Hepatocyte (in vitro differentiated cells): ENCODE measurements around the gene MOV10L1. TPM values are rescaled to one million over a fixed set of nuclear protein-coding genes. Genes with fewer than 3 reads are reported as not detected.
"Not testable (repeated sequence)": the region's sequence is repeated elsewhere in the genome, so short reads cannot be mapped to it uniquely, and the experiment has no call there.

ENCODE experiments used
- DNase-seq: peaks from one replicate; pipeline ENCODE4 v3.0.0-alpha.2; 2016; ENCODE audit warnings: low spot score
- H2AFZ ChIP-seq: fragments of 200-600 bp; sonication (generic); 2 replicates; pipeline ENCODE4 v1.6.0; 2016; ENCODE audit warnings: antibody characterized with exemption, mild to moderate bottlenecking
- H3K27ac ChIP-seq: fragments of 200-600 bp; sonication (generic); 2 replicates; pipeline ENCODE4 v1.5.1; 2016; ENCODE audit warnings: mild to moderate bottlenecking
- H3K27me3 ChIP-seq: fragments of 200-600 bp; sonication (generic); 2 replicates; pipeline ENCODE4 v1.6.1; 2016
- H3K36me3 ChIP-seq: fragments of 200-600 bp; sonication (generic); replicated peaks from 2 replicates; pipeline ENCODE4 v1.5.1; 2016; ENCODE audit warnings: low read depth; ENCODE audit not compliant: insufficient read depth
- H3K4me1 ChIP-seq: fragments of 200-600 bp; sonication (generic); 2 replicates; pipeline ENCODE4 v1.5.1; 2016; ENCODE audit warnings: mild to moderate bottlenecking, moderate library complexity; ENCODE audit not compliant: insufficient read depth
- H3K4me2 ChIP-seq: fragments of 200-600 bp; sonication (generic); 2 replicates; pipeline ENCODE4 v1.6.0; 2016
- H3K4me3 ChIP-seq: fragments of 200-600 bp; sonication (generic); 2 replicates; pipeline ENCODE4 v1.5.1; 2016; ENCODE audit warnings: mild to moderate bottlenecking
- H3K79me2 ChIP-seq: fragments of 200-600 bp; sonication (generic); 2 replicates; pipeline ENCODE4 v1.6.0; 2017; ENCODE audit warnings: mild to moderate bottlenecking
- H3K9me2 ChIP-seq: fragments of 200-600 bp; sonication (generic); replicated peaks from 2 replicates; pipeline ENCODE4 v1.6.0; 2017; ENCODE audit warnings: mild to moderate bottlenecking; ENCODE audit not compliant: insufficient read depth
- H3K9me3 ChIP-seq: fragments of 200-600 bp; sonication (generic); 2 replicates; pipeline ENCODE4 v1.5.1; 2016; ENCODE audit warnings: low read depth, mild to moderate bottlenecking
- H4K20me1 ChIP-seq: fragments of 200-600 bp; sonication (generic); 2 replicates; pipeline ENCODE4 v1.6.0; 2016; ENCODE audit warnings: mild to moderate bottlenecking; ENCODE audit not compliant: insufficient read depth, poor library complexity, severe bottlenecking
- CTCF ChIP-seq: fragments of 200-600 bp; sonication (generic); IDR thresholded peaks from 2 replicates; pipeline ENCODE4 v1.5.1; 2016; ENCODE audit warnings: antibody characterized with exemption, mild to moderate bottlenecking; ENCODE audit not compliant: poor library complexity
- EZH2 ChIP-seq: fragments of 200-600 bp; sonication (generic); IDR thresholded peaks from 2 replicates; pipeline ENCODE4 v1.6.1; 2016; ENCODE audit warnings: antibody characterized with exemption, mild to moderate bottlenecking, borderline replicate concordance
- EZH2phosphoT487 ChIP-seq: fragments of 200-600 bp; sonication (generic); IDR thresholded peaks from one replicate; pipeline ENCODE4 v1.6.1; 2018; ENCODE audit warnings: antibody characterized with exemption, mild to moderate bottlenecking, low read depth, moderate library complexity; ENCODE audit not compliant: unreplicated experiment, severe bottlenecking
- WGBS: methylation state at CpG from one replicate; pipeline ENCODE4 v1.1.6; 2016; ENCODE audit warnings: low lambda C conversion rate; ENCODE audit errors: missing lambda C conversion rate; 5-methylcytosine and 5-hydroxymethylcytosine counted together
- polyA plus RNA-seq: library from polyadenylated mRNA; unstranded; fragments of >200 nt; fragmentation: Nextera tagmentation; extraction: Ambion mirVana; gene quantifications from 2 replicates; pipeline ENCODE4 v1.2.1, GENCODE V29; 2016
- total RNA-seq: library from RNA; depleted of rRNA; stranded (reverse); fragments of >200 nt; gene quantifications from 2 replicates; pipeline ENCODE4 v1.2.3, GENCODE V29; 2014

Gene MOV10L1
- total and polyA plus RNA-seq, 2 experiments from 2014 or later: 0.36 to 3.6 TPM

DNA sequence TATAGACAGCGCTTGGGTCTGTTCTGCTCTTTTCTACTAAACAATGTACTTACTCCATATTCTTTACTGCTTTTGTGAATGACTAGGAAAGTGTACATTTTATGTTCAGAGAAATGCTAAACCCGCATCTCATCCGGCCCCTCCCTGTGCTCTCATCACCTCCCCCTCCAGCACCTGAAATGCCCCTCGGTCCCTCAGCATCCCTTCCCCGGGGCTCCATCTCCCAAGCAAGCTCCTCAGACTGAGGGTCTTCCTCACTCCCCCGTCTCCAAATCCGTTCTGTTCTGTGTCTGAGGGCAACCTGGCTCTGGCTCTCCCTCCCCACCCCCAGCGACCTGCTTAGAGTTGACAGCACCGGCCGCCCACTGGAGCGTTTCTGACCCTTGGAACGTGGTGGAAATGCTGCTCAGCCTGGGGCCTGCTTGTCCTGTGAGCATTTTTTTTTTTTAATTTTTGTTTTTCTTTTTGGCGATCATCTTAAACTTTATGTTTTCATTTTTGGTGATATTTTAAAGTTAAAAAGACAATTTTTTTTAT, 112.4 kb downstream of the MOV10L1 start:
- no peak for TF ChIP-seq EZH2phosphoT487
- no peak for TF ChIP-seq EZH2
- no peak for TF ChIP-seq CTCF
- Histone ChIP-seq H4K20me1 (peaks cover 31% of the 10 kb centered on the region), H3K4me2 (peak overlapping the region; percentile 99), H3K27me3 (no peaks in the 10 kb centered on the region), H3K9me3 (no peaks in the 10 kb centered on the region), H3K79me2 (peaks cover 48% of the 10 kb centered on the region), H3K36me3 (no peaks in the 10 kb centered on the region), H3K4me1 (peaks cover 17% of the 10 kb centered on the region), H3K27ac (peak overlapping the region; percentile 73), H3K9me2 (no peaks in the 10 kb centered on the region), H2AFZ (no peak overlapping the region), H3K4me3 (peak overlapping the region; percentile 93)
- peak; percentile 56 for DNase-seq
- WGBS: 70% methylated on average over 13 of the region's 13 CpGs

DNA sequence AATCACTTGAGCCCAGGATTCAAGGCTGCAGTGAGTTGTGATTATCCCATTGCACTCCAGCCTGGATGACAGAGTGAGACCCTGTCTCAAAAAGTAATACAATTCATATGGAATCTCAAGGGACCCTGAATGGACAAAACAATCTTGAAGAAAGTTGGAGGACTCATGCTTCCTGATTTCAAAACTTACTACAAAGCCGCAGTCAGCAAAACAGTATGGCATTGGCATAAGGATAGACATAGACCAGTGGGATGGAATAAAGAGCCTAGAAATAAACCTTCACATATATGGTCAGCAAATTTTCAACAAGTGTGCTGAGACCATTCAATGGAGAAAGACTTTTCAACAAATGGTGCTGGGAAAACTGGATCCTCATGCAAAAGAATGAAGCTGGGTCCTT, 113.5 kb downstream of the MOV10L1 start:
- Histone ChIP-seq H3K4me1 (peaks cover 17% of the 10 kb centered on the region), H2AFZ (no peak overlapping the region), H3K4me3 (no peak overlapping the region), H3K27me3 (no peaks in the 10 kb centered on the region), H3K4me2 (no peak overlapping the region), H4K20me1 (peaks cover 31% of the 10 kb centered on the region), H3K9me2 (no peaks in the 10 kb centered on the region), H3K27ac (no peak overlapping the region), H3K9me3 (no peaks in the 10 kb centered on the region), H3K36me3 (no peaks in the 10 kb centered on the region), H3K79me2 (peaks cover 51% of the 10 kb centered on the region)
- DNase-seq: no peak
- 100% methylated on average over 1 of the region's 1 CpG for WGBS
- TF ChIP-seq EZH2 (no peak), EZH2phosphoT487 (no peak), CTCF (no peak)

GRCh38 chr22:50204571-50204970, 114.8 kb downstream of the MOV10L1 start:
- DNase-seq: no peak
- no peaks in the 10 kb centered on the region for H3K9me2 ChIP-seq
- peaks cover 17% of the 10 kb centered on the region for H3K4me1 ChIP-seq
- no peak overlapping the region for H3K27ac ChIP-seq
- TF ChIP-seq EZH2 (no peak), EZH2phosphoT487 (no peak), CTCF (no peak)
- H3K9me3 ChIP-seq: no peaks in the 10 kb centered on the region
- no peaks in the 10 kb centered on the region for H3K27me3 ChIP-seq
- H2AFZ ChIP-seq: no peak overlapping the region
- H3K36me3 ChIP-seq: no peaks in the 10 kb centered on the region
- no peak overlapping the region for H3K4me3 ChIP-seq
- H3K4me2 ChIP-seq: no peak overlapping the region
- H3K79me2 ChIP-seq: peaks cover 54% of the 10 kb centered on the region
- H4K20me1 ChIP-seq: peaks cover 36% of the 10 kb centered on the region
- 96% methylated on average over 7 of the region's 7 CpGs for WGBS

- 93% methylated on average over 9 of the region's 9 CpGs for WGBS
- not testable (repeated sequence) for H3K27ac ChIP-seq, H3K4me2 ChIP-seq, H2AFZ ChIP-seq, H3K27me3 ChIP-seq, H3K9me3 ChIP-seq, H3K9me2 ChIP-seq, H3K36me3 ChIP-seq, DNase-seq, H3K4me3 ChIP-seq
- peaks cover 38% of the 10 kb centered on the region for H4K20me1 ChIP-seq
- H3K79me2 ChIP-seq: peaks cover 57% of the 10 kb centered on the region
- H3K4me1 ChIP-seq: peaks cover 17% of the 10 kb centered on the region
These were observed 115.2 kb downstream of the MOV10L1 start for GRCh38 chr22:50204998-50205397.
